Stimulated activated CD8-positive, alpha-beta memory T cell treated with anti-CD3 and anti-CD28 coated beads, Interleukin-15, amount 100 ng/mL, for 1 hour (primary cell): ENCODE data around the gene TAS1R3.
"Not testable (repeated sequence)": the region's sequence is repeated elsewhere in the genome, so short reads cannot be mapped to it uniquely, and the experiment has no call there.

Experiments used
- DNase-seq: peaks from one replicate; pipeline ENCODE4 v3.0.0-alpha.2; 2020; ENCODE audit warnings: low read depth

The TAS1R3 gene

GRCh38 chr1:1309251-1310108 lies 21.6 kb upstream of the TAS1R3 start:
- DNase-seq: no peak

- no peak for DNase-seq
Observed at GRCh38 chr1:1310109-1310385, 21.0 kb upstream of the TAS1R3 start.

GRCh38 chr1:1310476-1311053 lies 20.5 kb upstream of the TAS1R3 start:
- no peak for DNase-seq

- DNase-seq: no peak
Observed at GRCh38 chr1:1311107-1312104, 19.7 kb upstream of the TAS1R3 start.

- no peak for DNase-seq
Observed at GRCh38 chr1:1312450-1313314, 18.4 kb upstream of the TAS1R3 start.

GRCh38 chr1:1313500-1314236 lies 17.4 kb upstream of the TAS1R3 start:
- DNase-seq: no peak

GRCh38 chr1:1314237-1314586 lies 16.9 kb upstream of the TAS1R3 start:
- no peak for DNase-seq

GRCh38 chr1:1314678-1315335 lies 16.3 kb upstream of the TAS1R3 start:
- DNase-seq: no peak

- no peak for DNase-seq
Observed at GRCh38 chr1:1315435-1315954, 15.6 kb upstream of the TAS1R3 start.

GRCh38 chr1:1316199-1316598 lies 14.9 kb upstream of the TAS1R3 start:
- not testable (repeated sequence) for DNase-seq

- no peak for DNase-seq
Observed at GRCh38 chr1:1317420-1317819, 13.7 kb upstream of the TAS1R3 start.

GRCh38 chr1:1318131-1318652 lies 12.9 kb upstream of the TAS1R3 start:
- no peak for DNase-seq

GRCh38 chr1:1318777-1319645 lies 12.1 kb upstream of the TAS1R3 start:
- DNase-seq: no peak

GRCh38 chr1:1319646-1319941 lies 11.5 kb upstream of the TAS1R3 start:
- no peak for DNase-seq

- DNase-seq: no peak
Observed at GRCh38 chr1:1320666-1321448, 10.2 kb upstream of the TAS1R3 start.

GRCh38 chr1:1321477-1321876 lies 9.6 kb upstream of the TAS1R3 start:
- DNase-seq: no peak

- DNase-seq: no peak
Observed at GRCh38 chr1:1322418-1322817, 8.7 kb upstream of the TAS1R3 start.

GRCh38 chr1:1322952-1323351 lies 8.1 kb upstream of the TAS1R3 start:
- no peak for DNase-seq
